ENCODE results near the gene ANKRD52. TPM values are rescaled to one million over a fixed set of nuclear protein-coding genes. Genes with fewer than 3 reads are reported as not detected.

Gene ANKRD52
- total and polyA plus RNA-seq, 2 experiments from 2014 or later = 20.3 to 25.2 TPM

DNA sequence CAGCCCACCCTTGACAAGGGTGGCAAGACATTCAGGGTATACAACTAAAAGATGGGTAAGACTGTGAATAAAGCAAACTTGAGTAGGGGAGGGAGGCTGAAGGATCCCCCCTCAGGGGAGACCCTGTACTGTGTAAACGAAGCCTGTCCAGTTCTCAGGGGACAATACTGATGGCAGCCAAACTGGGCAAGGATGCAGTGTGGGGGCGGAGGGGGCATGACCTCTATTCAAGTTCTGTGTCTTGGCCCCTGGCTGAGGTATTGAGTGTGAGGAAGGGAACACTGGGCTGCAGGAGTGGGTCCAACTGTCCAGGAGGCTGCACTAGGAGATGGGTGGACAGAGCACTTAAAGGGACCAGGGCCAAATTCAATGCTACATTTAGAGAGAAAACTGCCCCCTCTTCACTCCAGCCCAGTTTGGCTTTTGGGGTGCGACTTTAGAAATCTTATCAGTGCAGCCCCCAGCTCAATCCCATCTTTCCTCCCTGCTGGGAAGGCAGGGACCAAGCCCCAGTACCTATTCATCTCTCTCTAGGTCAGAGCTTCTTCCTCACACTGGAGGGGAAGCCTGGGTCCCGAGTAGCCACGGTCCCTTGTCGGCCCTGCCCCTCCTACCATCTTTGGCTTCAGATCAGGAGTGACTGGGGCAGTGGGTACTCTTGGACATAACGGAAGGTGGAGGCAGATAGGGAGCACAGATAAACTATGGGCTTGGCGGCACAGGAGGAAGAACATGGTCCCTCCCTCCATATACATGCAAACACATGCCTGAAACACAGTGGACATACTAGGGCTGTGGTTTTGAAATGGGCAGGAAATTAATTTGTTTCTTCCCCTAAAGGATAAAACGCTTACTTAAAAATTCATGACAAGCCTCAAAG is 16.5 kb downstream of the ANKRD52 start:
- Histone ChIP-seq H3K27me3 (ENCODE audit: insufficient read depth) (no peaks in the 10 kb centered on the region), H4K20me1 (replicated peaks; ENCODE audit: insufficient read depth) (peaks cover 9% of the 10 kb centered on the region; the same call in 1 of the 2 replicates), H3F3A (replicated peaks; ENCODE audit: low read depth) (peaks cover 4% of the 10 kb centered on the region), H3K79me2 (replicated peaks; ENCODE audit: insufficient read depth) (no peaks in the 10 kb centered on the region), H3K4me3 (no peak overlapping the region), H2AFZ (no peak overlapping the region), H3K27ac (ENCODE audit: low read depth) (no peak overlapping the region), H3K9me2 (ENCODE audit: insufficient read depth) (no peaks in the 10 kb centered on the region), H3K36me3 (ENCODE audit: insufficient read depth) (peaks cover 37% of the 10 kb centered on the region), H3K4me1 (ENCODE audit: insufficient read depth) (no peaks in the 10 kb centered on the region), H3K4me2 (no peak overlapping the region)
- Mint-ChIP-seq H3K36me3 (ENCODE audit: low read depth) (peaks cover 53% of the 10 kb centered on the region), H3K9me3 (no peaks in the 10 kb centered on the region), H3K4me3 (no peak overlapping the region), H3K4me1 (peaks cover 10% of the 10 kb centered on the region; the same call in 2 of the 3 replicates), H3K27me3 (ENCODE audit: insufficient read depth, low read depth, poor library complexity) (peaks cover 19% of the 10 kb centered on the region), H3K27ac (no peak overlapping the region)
- TF ChIP-seq, protein P1, sequence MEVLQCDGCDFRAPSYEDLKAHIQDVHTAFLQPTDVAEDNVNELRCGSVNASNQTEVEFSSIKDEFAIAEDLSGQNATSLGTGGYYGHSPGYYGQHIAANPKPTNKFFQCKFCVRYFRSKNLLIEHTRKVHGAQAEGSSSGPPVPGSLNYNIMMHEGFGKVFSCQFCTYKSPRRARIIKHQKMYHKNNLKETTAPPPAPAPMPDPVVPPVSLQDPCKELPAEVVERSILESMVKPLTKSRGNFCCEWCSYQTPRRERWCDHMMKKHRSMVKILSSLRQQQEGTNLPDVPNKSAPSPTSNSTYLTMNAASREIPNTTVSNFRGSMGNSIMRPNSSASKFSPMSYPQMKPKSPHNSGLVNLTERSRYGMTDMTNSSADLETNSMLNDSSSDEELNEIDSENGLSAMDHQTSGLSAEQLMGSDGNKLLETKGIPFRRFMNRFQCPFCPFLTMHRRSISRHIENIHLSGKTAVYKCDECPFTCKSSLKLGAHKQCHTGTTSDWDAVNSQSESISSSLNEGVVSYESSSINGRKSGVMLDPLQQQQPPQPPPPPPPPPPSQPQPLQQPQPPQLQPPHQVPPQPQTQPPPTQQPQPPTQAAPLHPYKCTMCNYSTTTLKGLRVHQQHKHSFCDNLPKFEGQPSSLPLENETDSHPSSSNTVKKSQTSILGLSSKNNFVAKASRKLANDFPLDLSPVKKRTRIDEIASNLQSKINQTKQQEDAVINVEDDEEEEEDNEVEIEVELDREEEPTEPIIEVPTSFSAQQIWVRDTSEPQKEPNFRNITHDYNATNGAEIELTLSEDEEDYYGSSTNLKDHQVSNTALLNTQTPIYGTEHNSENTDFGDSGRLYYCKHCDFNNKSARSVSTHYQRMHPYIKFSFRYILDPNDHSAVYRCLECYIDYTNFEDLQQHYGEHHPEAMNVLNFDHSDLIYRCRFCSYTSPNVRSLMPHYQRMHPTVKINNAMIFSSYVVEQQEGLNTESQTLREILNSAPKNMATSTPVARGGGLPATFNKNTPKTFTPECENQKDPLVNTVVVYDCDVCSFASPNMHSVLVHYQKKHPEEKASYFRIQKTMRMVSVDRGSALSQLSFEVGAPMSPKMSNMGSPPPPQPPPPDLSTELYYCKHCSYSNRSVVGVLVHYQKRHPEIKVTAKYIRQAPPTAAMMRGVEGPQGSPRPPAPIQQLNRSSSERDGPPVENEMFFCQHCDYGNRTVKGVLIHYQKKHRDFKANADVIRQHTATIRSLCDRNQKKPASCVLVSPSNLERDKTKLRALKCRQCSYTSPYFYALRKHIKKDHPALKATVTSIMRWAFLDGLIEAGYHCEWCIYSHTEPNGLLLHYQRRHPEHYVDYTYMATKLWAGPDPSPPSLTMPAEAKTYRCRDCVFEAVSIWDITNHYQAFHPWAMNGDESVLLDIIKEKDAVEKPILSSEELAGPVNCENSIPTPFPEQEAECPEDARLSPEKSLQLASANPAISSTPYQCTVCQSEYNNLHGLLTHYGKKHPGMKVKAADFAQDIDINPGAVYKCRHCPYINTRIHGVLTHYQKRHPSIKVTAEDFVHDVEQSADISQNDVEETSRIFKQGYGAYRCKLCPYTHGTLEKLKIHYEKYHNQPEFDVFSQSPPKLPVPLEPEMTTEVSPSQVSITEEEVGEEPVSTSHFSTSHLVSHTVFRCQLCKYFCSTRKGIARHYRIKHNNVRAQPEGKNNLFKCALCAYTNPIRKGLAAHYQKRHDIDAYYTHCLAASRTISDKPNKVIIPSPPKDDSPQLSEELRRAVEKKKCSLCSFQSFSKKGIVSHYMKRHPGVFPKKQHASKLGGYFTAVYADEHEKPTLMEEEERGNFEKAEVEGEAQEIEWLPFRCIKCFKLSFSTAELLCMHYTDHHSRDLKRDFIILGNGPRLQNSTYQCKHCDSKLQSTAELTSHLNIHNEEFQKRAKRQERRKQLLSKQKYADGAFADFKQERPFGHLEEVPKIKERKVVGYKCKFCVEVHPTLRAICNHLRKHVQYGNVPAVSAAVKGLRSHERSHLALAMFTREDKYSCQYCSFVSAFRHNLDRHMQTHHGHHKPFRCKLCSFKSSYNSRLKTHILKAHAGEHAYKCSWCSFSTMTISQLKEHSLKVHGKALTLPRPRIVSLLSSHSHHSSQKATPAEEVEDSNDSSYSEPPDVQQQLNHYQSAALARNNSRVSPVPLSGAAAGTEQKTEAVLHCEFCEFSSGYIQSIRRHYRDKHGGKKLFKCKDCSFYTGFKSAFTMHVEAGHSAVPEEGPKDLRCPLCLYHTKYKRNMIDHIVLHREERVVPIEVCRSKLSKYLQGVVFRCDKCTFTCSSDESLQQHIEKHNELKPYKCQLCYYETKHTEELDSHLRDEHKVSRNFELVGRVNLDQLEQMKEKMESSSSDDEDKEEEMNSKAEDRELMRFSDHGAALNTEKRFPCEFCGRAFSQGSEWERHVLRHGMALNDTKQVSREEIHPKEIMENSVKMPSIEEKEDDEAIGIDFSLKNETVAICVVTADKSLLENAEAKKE (CRISPR knock-in tag; IDR thresholded peaks at IDR 0.05) = no peak
- TF ChIP-seq REST (IDR thresholded peaks at IDR 0.05; ENCODE audit: unreplicated experiment) (no peak), EZH2 (IDR thresholded peaks at IDR 0.05; ENCODE audit: low read depth, unreplicated experiment) (no peak), POLR2AphosphoS5 (IDR thresholded peaks at IDR 0.05; ENCODE audit: low read depth) (no peak), JUNB (IDR thresholded peaks at IDR 0.05; ENCODE audit: unreplicated experiment) (no peak), ZNF331 (CRISPR knock-in tag; IDR thresholded peaks at IDR 0.05; ENCODE audit: low read depth) (no peak), NANOG (IDR thresholded peaks at IDR 0.05; ENCODE audit: borderline replicate concordance) (no peak), EZH2phosphoT487 (IDR thresholded peaks at IDR 0.05; ENCODE audit: unreplicated experiment) (no peak), ZNF114 (CRISPR knock-in tag; IDR thresholded peaks at IDR 0.05) (no peak), ETS1 (IDR thresholded peaks at IDR 0.05) (no peak), CREB1 (CRISPR knock-in tag; IDR thresholded peaks at IDR 0.05; ENCODE audit: low read depth) (no peak), CTCF (conservative IDR thresholded peaks at IDR 0.05; ENCODE audit: low read depth in 2 of 2) (no peak), STAT1 (IDR thresholded peaks at IDR 0.05; ENCODE audit: unreplicated experiment) (no peak)
- DNase-seq (ENCODE audit: low spot score) = no peak
- ATAC-seq = no peak
